Left forelimb (tissue), 1 donor: Measurements from ENCODE around the gene RAB32.

Experiments used
- DNase-seq: peaks from one replicate; pipeline ENCODE4 v3.0.0-alpha.2; 2018; ENCODE audit warnings: low spot score

The RAB32 gene

DNA sequence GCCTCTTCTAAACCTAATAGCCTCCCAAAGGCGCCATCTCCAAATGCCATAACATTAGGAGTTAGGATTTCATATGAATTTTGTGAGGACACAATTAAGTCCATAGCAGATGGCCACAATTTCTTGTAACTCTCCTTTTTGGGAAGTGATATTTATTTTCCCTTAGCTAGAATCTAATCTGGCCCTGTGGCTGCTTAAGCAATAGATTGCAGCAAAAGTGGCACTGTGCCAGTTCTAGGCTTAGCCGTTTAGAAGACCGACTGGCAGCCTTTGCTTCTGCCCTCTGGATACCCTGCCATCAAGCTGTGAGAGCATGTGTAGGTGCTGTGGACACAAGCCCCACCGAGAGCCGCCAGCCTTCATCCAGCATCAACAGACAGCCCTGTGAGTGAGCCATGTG, 39.2 kb downstream of the RAB32 start:
- no peak for DNase-seq

DNA sequence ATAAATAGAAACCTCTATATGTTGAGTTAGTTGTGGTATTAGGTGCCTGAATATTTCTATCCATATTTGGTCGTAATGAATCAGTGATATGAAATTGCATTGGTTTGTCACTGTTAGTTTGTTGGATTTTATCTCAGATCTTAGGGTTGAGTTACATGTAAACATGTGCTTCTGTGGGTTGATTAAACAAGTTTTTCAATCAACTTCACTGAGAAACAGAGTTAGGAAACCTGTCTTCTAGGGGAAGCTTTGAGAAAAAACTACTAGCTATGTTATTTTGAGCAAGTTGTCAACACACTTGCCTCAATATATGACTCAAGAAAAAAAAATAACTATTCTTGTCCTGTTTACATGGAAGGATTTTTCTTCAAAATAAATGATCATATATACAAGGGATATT, 40.3 kb downstream of the RAB32 start:
- no peak for DNase-seq

DNA sequence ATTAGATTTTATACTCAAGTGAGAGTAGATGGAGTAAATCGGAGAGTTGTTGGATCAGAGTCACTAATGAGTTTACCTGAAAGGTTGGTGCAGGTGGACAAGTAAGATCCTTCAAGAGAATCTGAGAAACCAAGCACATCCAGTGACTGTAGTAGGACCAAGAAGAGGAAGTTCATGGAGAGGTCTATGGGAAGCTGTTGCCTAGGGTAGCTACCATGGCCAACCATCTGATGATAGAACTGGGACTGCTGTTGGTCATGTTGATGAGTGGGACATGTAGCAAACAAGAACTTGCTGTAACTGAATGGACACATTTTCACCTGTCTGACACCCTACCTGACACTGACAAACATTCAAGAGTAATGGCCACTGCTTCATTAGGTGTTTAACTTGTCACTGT, 43.8 kb downstream of the RAB32 start:
- no peak for DNase-seq

DNA sequence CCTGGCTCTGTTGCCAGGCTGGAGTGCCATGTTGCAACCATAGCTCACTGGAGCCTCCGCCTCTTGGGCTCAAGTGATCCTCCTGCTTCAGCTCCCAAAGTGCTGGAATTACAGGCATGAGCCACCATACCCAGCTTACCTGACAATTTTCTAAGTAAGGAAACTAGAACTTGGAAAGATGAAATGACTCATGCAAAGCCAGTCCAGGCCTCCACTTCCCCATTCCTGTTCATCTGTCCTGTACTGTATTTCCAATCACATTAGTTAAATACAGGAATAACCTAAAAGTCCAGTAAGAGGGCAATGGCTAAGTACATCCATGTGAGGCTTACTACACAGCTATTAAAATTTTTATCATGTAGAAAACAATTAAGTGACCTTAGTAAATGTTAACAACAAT, 46.9 kb downstream of the RAB32 start:
- DNase-seq = no peak

DNA sequence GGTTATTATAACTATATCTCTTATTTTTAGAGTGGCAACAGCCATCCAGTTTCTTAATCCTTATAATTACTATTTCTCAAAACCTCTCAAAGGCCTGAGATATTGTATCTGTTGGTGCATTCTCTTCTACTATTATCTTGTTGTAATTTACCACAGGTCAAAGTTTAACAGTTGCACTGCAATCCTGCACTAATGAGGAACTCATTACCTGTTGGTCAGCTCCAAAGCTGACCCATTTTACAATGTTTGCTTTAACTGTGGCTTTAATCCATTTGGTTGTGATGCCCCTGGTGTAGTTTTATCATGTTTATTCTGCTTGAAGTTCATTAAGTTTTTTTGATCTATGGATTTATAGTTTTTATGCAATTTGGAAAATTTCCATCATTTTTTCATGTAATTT, 48.8 kb downstream of the RAB32 start:
- DNase-seq = no peak

DNA sequence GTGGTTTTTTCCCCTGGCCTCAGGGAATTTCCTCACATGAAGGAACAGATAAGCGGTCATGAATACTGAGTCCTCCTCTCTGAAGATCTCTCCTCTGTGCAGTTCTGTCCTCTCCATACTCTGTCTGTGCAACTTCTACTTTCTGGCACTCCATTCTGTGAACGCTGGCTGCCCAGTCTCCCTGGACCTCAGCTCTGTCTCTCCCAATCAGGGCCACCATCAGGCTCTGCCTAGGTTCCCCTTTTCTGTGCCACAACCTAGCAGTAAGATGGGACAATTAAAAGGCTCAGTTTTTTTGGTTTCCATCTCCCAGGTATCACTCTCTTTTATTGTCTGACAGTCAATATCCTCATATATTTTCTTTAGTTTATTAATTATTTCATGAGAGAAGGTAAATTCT, 50.4 kb downstream of the RAB32 start:
- no peak for DNase-seq

DNA sequence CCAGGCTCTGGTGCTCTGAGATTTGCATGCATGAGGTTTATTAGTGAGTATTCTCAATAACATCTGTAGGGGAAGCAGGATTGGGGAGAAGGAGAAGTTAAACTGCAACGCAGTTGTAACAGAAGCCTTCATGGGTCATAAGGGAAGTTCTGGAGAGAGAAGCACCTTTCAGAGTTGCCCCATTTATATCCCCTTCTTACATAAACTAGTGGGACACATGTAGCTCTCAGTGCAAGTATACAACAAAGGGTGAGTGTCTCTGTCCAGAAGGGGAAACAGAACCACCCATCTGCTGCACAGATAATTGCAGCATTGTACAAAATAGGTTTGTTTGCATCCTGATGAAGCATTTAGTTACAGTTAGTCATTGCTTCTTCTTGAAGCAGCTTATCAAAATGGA, 50.9 kb downstream of the RAB32 start:
- DNase-seq = no peak

DNA sequence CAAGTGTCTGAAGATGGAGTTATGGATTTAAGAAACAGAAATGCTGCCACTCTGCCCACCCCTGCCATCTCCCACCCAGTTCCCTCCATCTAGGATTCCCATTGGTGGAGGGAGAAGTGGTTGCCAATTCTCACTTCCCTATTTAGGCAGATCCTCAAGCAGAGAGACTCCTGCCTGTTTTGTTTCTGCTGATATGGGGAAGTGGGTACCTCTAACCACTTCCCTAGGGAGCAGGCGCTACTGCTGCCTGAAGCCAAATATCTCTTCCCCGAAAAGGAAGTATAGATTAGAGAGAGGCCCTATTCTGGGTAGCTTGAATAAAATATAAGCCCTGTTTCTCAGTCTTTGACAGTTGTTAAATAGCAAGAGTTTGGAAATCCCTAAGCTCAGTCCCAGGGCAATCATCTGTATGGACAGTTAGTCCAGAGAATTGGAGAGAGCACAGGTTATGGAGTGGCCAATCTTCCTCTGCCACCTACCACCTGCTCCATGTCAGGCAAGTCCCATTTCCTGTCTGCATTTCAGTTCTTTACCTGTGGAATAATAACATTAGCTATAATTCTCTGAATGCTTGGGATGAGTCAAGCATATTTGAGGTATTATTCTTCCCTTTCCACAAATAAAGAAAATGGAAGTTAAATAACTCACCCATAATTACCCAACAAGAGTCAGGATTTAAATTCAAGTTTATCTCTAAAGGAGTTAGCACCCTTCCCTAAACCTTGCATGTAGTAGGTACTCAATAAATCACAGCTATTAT, 52.5 kb downstream of the RAB32 start:
- DNase-seq = no peak

DNA sequence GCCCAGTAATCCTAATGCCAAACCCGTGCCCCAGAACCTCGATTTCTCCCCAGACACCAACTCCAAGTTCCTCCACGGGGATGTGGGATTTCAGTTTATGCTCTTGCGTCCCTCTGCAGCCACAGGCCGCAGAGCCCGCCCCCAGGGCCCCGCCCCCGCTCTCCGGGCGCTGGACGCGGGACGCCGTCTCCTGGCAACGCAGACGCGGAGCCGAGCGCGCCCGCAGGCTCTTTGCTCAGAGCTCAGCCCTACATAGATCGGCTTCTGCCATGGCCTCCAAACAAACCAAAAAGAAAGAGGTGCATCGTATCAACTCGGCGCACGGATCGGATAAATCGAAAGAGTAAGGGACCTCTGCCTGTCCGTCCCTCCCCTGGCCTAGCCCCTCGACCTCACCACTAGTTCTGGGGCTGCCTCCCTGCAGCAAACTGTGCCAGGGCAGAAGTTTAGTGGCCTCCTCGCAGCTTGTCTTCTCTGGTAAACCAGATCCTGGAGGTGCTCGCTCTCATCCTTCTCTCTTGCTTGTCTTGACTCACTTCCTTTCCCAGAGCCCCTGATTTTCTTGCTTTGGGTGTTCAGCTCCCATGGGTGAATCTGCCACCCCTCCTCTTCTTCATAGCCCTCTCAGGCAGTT, 55.3 kb downstream of the RAB32 start, which contains the start of gene ADGB:
TSS of gene ADGB (plus strand) at position 201 of the 634 bp plus-strand sequence. CDS start at position 270, 69 bp downstream.
- DNase-seq = peak; percentile 73

DNA sequence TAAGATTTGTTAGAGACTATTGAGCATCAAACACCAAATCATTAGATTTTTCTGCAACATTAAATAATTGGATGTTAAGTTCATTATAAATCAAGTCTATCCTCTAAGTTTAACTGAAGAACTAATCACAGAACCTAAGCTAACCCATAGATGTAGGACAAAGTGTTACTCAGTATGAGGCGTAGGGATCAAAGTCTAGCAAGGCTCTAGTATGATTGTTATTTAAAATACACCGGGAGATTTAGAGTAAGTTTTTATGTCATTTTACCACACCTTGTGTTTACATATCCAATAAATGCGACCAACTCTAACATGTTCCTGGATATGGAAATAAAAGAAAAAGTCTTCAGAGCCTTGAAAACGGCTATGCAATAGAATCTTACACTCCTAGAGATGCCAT, 57.7 kb downstream of the RAB32 start:
- DNase-seq = no peak

DNA sequence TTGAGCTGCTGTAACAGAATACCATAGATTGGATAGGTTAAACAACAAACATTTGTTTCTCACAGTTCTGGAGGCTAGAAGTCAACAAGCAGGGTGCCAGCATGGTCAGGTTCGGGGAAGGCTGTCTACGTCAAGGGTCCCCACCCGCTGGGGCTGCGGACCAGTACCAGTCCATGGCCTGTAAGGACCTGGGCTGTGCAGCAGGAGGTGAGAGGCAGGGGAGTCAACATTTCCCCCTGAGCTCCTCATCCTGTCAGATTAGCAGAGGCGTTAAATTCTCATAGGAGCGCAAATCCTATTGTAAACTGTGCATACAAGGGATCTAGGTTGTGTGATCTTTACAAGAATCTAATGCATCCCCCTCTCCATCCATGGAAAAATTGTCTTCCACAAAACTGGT, 58.9 kb downstream of the RAB32 start:
- no peak for DNase-seq
